ENCODE results near the gene CFAP74. TPM values are rescaled to one million over a fixed set of nuclear protein-coding genes. Genes with fewer than 3 reads are reported as not detected.

Gene CFAP74
- polyA plus RNA-seq, 1 donor: 0.19 TPM

DNA sequence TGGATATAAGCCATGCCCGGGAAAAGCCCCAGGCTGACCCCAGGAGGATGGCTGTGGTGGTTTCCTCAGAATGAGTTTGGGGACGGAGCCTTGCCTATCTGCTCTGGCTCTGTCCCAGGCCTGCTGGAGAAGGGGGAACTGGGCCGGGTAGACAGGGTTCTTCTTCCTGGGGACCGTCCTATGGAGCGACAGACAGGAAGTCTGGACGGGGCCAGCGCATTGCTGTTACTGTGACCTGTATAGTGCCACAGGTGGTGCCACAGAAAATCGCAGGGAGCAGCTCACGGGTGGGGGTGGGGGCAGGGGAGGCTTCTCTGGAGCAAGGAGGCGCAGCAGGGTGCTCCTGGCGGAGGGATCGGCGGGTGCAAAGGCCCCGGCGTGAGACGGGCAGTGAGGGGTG is 36.4 kb downstream of the CFAP74 start:
- DNase-seq: no peak

DNA sequence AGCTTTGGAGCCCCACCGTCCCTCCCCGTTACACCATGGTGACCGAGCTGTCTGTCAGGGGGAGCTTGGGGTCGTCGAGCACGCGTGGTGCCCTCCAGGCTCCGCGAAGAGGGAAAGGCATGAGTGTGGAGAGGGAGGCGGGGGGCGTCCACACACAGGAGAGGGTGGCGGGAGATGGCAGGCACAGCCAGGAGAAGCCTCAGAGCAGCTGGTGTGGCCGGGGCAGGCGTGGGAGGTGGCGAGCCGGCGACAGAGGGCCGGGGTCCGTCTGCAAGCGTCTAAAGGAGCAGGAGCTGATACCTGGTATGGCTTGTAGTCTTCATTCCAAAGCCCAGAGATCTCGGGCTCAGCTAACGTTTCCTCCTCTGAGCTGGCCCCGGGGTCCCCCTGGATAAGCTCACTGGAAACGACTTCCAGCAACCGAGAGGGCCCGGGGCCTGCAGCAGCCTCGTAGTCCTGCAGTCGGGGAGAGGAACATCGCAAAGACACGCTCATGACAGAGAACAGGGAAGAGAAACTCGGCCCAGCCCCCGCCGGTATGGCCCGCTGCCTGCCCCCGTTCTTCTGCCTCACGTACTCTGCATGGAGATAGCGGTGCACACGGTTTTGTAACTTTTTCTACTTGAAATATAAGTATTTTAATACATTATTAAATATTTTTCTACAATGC is 37.4 kb downstream of the CFAP74 start:
- DNase-seq: no peak

GRCh38 chr1:1965546-1965945 is 38.0 kb downstream of the CFAP74 start:
- DNase-seq: no peak

DNA sequence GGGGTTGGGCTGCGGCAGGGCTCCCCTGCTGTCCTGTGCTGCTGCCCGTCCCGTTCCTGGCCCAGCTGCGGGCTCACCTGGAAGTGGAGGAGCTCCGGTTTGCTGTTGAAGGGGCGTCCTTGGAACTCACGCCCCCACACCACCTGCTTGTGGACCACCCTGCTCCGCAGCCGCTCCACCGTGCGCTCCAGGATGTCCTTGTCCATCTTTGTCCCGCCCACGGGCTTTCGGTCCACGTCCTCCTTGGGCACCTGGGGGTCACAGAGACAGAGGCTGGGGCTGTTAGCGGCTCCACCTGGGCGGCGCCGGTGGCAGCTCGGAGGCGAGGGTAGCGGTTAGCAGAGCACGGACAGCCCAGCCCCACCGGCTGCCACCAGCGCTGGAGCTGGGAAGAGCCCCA is 38.8 kb downstream of the CFAP74 start:
- DNase-seq: no peak

- no peak for DNase-seq
Measured at GRCh38 chr1:1963570-1963969, 40.0 kb downstream of the CFAP74 start.

- DNase-seq: no peak
Measured at GRCh38 chr1:1962752-1963151, 40.8 kb downstream of the CFAP74 start.

- no peak for DNase-seq
Measured at GRCh38 chr1:1960480-1961196, 42.9 kb downstream of the CFAP74 start.

- peak; percentile 41 for DNase-seq
Measured at GRCh38 chr1:1959840-1960479, 43.6 kb downstream of the CFAP74 start.

GRCh38 chr1:1959459-1959839 is 44.1 kb downstream of the CFAP74 start:
- no peak for DNase-seq

DNA sequence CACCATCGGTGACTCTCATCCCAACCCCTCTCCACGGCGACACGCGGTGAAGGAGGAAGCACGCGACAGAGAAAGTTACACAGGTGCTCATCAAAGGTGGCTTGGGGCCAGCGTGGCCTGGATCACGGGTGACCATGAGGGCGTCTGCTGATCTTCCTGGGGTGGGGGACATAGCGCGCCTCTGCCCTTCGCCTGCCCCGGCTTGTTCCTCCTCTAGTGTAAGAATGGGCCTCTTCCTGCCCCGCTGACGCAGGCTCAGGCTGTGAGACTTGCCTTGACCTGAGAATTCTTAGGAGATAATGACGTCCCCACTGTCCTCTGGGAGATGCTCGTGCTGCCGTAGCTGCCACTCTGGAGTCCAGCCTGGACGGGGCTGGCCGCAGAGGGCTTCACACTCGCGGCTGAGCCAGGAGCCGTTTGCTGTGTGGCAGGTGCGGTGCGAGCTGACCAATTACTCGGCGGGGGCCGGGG is 45.5 kb downstream of the CFAP74 start:
- DNase-seq: no peak

- no peak for DNase-seq
Measured at GRCh38 chr1:1957533-1957961, 46.0 kb downstream of the CFAP74 start.

- DNase-seq: no peak
Measured at GRCh38 chr1:1956586-1957532, 46.7 kb downstream of the CFAP74 start.

- no peak for DNase-seq
Measured at GRCh38 chr1:1956101-1956500, 47.5 kb downstream of the CFAP74 start.

DNA sequence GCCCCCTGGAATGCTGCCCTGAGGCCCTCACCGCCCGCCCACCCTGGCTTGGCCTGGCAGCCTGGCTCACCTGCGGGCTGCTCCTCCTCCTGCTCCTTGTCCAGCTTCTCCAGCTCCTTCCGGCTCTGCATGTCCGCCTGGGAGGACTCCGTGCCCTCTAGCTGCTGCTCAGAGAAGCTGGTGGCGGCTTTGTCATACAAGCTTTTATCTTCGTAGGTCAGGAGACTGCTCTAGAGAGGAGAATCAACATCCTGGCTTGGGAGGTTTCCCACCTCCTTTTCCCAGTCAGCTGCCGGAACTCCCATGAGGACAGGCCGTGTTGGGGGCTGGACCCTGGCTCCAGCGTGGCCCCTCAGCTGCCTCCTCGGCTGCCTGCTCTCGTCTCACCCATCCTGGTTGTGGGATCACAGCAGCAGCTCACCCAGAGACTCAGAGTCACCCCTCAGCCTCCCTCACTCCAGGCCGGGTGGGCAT is 47.9 kb downstream of the CFAP74 start:
- DNase-seq: no peak

DNA sequence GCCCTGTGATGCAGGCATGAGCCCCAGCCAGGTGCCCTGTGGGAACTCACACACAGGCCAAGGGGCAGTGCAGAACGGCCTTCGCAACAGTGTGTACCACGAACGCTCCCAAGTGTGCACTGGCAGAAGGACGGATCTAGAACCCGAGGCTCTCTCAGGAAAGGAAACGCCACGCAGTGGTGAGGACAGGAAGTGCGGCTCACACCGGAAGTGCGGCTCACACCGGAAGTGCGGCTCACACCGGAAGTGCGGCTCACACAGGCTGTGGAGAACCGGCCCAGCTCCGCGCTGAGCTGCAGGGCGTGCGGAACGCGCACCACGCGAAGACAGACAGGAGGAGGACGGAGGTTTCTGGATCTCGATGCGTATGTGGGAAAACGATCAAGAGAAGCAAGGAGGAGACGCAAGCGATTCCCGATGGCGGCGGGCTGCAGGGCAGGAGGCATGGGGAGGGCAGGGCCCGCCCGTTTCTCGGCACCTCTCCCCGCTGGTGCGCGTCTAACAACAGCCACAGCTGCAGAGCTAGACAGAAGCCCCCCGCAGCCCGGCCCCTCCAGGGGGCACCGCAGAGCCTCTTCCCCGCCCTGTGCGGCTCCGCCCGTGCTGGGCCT is 48.6 kb downstream of the CFAP74 start:
- no peak for DNase-seq

- DNase-seq: no peak
Measured at GRCh38 chr1:1954015-1954414, 49.6 kb downstream of the CFAP74 start.

DNA sequence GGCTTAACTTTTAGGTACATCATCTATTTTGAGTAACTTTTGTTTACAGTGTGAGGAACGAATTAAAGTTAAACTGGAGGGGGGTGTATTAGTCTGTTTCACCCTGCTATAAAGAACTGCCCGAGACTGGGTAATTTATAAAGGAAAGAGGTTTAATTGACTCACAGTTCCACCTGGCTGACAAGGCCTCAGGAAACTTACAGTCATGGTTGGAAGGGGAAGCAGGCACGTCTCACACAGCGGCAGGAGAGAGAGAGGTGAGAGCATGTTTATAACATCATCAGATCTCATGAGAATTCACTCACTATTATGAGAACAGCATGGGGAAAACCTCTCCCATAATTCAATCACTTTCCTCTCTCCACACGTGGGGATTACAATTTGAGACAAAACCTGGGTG is 52.6 kb downstream of the CFAP74 start:
- DNase-seq: no peak

DNA sequence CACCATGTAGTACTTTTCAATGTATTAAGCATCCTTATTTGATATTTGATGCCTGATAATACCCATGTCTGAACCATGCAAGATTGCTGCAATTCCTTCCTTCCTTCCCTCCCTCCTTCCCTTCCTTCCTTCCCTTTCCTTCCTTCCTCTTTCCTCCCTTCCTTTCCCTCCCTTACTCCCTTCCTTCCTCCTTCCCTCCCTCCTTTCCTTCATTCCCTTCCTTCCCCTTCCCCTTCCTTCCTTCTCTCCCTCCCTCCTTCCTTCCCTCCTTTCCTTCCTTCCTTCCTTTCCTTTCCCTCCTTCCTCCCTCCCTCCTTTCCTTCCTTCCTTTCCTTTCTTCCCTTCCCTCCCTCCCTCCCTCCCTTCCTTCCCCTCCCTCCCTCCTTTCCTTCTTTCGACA is 54.8 kb downstream of the CFAP74 start:
- DNase-seq: no peak

DNA sequence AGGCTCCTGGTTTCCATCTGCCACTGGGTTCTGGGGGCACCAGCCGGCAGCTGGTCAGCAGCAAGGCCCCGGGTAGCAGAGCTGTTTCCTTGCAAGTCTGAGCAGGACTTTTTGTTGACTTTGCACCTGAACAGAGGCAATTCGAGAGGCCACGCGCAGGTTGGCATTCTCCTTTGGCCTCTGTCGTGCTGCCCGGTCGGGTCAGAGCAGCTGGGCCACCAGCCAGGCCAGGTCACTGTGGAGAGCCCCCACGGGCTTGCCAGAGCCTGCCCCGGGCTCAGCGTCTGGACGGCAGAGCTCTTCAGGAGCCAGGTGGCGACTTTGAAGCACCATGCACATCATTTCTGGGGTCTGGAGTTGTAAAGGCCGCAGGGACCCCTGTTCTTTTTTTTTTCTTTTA is 56.1 kb downstream of the CFAP74 start:
- no peak for DNase-seq

DNA sequence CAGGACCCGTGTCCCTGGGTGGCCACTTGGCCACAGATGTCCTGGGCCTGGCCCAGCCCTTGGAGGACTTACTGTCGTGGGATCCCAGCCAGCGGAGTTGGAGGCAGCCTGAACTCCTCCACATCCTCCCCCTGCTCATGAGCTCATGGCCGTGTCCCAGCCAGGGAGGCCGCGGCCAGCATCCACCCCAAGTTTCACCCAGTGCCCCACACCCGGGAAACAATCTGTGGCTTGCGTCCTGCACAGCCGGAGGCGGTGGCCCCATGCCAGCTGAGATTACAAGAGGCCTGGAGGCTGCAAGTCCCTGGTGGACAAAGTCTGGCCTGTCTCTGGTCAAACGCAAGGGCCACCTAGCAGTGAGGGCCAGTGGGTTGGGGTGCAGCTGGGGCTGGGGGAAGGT is 57.0 kb downstream of the CFAP74 start:
- DNase-seq: no peak

- DNase-seq: no peak
Measured at GRCh38 chr1:1945782-1946393, 57.7 kb downstream of the CFAP74 start.
